ENCODE results near the gene FGF4. TPM values are rescaled to one million over a fixed set of nuclear protein-coding genes. Genes with fewer than 3 reads are reported as not detected.

Gene FGF4
- total RNA-seq, 2 experiments from 2014 or later = not detected

DNA sequence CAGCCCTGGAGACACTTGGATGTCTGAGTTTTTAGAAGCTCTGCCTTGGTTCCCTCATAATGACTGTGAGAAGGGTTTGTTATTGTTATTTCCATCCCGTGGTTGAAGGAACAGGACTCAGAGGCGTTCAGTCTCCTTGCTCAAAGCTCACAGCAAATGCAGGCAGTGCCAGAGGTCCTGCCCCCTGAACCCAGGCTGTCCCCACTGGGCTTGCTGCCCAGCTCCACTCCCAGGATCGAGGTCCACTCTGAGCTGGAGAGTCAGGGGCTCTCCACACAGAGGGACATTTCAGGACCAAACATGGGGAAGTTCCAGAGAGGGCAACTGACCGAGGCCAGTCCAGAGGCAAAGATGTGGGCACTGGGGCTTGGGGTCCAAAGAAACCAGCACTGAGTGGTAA is 14.8 kb downstream of the FGF4 start:
- no peaks in the 10 kb centered on the region for H3K9me3 Mint-ChIP-seq
- CTCF ChIA-PET = no interaction called here
- DNase-seq = no peak
- no peak for ATAC-seq
- no peak overlapping the region for H3K27ac Mint-ChIP-seq
- intact Hi-C loops (cut with micrococcal nuclease) = no loop called here
- H3K4me3 Mint-ChIP-seq = no peak overlapping the region
- POLR2A ChIA-PET = interaction anchor here (0.9 to 1.0 kb wide), 2 partner anchors 9 to 10 kb away, joined by 3 read pairs; no protein-coding TSS in a partner anchor
- H3K36me3 Mint-ChIP-seq (ENCODE audit: low read depth) = no peaks in the 10 kb centered on the region
- H3K4me1 Mint-ChIP-seq (ENCODE audit: low read depth) = no peaks in the 10 kb centered on the region
- H3K27me3 Mint-ChIP-seq = peaks cover 8% of the 10 kb centered on the region
- TF ChIP-seq, protein P1, sequence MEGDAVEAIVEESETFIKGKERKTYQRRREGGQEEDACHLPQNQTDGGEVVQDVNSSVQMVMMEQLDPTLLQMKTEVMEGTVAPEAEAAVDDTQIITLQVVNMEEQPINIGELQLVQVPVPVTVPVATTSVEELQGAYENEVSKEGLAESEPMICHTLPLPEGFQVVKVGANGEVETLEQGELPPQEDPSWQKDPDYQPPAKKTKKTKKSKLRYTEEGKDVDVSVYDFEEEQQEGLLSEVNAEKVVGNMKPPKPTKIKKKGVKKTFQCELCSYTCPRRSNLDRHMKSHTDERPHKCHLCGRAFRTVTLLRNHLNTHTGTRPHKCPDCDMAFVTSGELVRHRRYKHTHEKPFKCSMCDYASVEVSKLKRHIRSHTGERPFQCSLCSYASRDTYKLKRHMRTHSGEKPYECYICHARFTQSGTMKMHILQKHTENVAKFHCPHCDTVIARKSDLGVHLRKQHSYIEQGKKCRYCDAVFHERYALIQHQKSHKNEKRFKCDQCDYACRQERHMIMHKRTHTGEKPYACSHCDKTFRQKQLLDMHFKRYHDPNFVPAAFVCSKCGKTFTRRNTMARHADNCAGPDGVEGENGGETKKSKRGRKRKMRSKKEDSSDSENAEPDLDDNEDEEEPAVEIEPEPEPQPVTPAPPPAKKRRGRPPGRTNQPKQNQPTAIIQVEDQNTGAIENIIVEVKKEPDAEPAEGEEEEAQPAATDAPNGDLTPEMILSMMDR (IDR thresholded peaks at IDR 0.05) = no peak

DNA sequence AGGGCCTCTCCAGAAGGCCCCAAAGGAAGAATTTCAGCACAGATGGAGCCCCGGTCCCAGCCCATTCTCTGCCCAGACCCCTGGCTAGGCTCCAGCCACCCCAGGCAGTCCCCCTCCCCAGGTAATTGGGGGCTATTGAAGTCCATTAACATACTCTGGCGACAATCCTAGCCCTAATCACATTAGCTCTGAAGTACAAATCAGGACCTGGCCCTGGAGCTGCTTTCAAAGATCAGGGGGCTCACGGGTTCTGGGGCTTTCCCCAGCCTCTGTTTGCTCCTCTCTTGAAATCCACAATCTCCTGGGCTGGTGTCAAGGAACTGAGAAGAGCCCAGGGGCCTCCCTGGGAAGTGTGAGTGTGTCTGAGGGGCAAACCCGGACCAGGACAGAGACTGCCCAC is 22.3 kb downstream of the FGF4 start:
- no peak overlapping the region for H3K27ac Mint-ChIP-seq
- no peak overlapping the region for H3K4me3 Mint-ChIP-seq
- DNase-seq (no peak), ATAC-seq (no peak)
- ChIA-PET POLR2A (no interaction called here), CTCF (no interaction called here)
- no peaks in the 10 kb centered on the region for H3K9me3 Mint-ChIP-seq
- intact Hi-C loops (cut with micrococcal nuclease) = no loop called here
- no peaks in the 10 kb centered on the region for H3K36me3 Mint-ChIP-seq (ENCODE audit: low read depth)
- no peaks in the 10 kb centered on the region for H3K4me1 Mint-ChIP-seq (ENCODE audit: low read depth)
- H3K27me3 Mint-ChIP-seq = peaks cover 6% of the 10 kb centered on the region
- TF ChIP-seq, protein P1 (IDR thresholded peaks at IDR 0.05) = no peak

DNA sequence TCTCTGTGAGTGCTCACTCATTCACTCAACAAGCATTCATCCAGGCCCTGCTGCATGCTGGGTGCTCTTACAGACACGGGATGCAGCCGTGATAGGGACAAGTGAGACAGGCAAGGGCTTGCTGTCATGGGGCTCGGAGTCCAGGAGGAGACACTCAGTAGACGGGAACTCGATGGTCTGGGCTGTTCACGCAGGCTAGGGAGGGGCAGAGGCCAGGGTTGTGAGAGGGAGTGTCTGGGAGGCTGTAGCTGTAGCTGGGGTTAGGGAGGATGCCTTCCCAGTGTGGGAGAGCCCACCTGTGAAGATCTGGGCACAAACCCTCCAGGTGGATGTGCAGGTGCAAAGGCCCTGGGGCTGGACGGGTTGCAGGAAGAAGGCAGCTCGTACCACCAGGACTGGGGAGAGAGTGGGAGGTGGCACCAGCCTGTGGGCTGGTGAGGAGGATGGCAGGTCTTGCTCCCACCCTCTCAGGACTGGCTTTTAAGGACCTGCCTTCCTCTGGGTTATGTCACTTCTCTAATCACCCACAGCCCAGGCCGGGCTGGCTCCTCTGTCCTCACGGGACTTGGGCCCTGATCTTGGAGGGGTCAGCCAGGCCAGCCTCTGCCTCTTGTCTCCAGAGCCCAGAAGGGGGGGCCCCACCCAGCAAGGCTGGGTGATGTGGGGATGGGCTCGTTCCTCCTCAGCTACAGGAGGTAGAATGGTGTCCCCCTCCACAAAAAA is 24.1 kb downstream of the FGF4 start:
- Mint-ChIP-seq H3K36me3 (ENCODE audit: low read depth) (no peaks in the 10 kb centered on the region), H3K27me3 (peaks cover under 1% of the 10 kb centered on the region), H3K4me3 (no peak overlapping the region), H3K27ac (no peak overlapping the region), H3K9me3 (no peaks in the 10 kb centered on the region), H3K4me1 (ENCODE audit: low read depth) (no peaks in the 10 kb centered on the region)
- no peak for ATAC-seq
- ChIA-PET CTCF (no interaction called here), POLR2A (interaction anchor here (1.4 kb wide), 1 partner anchor 9 kb away, joined by 3 read pairs; no protein-coding TSS in a partner anchor)
- intact Hi-C loops (cut with micrococcal nuclease) = no loop called here
- TF ChIP-seq, protein P1 (IDR thresholded peaks at IDR 0.05) = no peak
- DNase-seq = no peak

DNA sequence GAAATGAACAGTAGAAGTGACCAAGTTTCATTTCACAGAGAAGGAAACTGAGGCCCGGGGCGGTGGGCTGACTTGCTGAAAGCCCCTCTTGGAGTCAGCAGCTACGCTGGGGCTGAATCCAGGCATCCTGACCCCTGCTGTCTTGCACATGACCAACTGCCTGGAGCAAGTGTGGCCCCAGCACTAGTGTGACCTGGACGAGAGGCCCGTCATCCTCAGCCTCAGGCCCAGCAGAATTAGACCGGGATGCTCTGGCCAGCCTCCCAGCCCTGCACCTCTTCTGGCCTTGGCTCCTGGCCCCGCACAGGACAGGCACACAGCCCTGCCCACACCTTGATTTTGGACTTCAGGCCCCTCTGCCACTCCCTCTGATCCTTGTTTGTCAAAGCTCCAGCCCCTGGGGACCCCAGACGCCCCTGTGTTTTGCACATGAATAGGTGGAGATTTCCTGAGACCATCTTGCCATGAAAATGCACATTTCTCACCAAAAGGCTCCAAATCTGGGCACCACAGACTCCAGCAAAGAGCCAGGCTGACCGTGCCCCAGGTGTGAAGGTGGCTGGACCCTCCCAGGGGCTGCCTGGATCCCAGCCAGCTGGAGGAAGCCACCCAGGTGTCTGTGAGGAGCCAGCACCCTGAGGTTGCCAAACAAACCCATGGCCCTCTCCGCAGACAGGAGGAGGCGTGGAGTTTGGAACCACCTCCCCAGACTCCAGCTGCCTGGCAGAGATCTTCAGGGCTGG is 24.9 kb downstream of the FGF4 start:
- Mint-ChIP-seq H3K36me3 (ENCODE audit: low read depth) (no peaks in the 10 kb centered on the region), H3K9me3 (no peaks in the 10 kb centered on the region), H3K27ac (no peak overlapping the region), H3K4me3 (no peak overlapping the region), H3K27me3 (peaks cover 2% of the 10 kb centered on the region), H3K4me1 (ENCODE audit: low read depth) (no peaks in the 10 kb centered on the region)
- ChIA-PET POLR2A (no interaction called here), CTCF (no interaction called here)
- no peak for DNase-seq
- no peak for ATAC-seq
- intact Hi-C loops (cut with micrococcal nuclease) = no loop called here
- TF ChIP-seq, protein P1 (IDR thresholded peaks at IDR 0.05) = no peak

DNA sequence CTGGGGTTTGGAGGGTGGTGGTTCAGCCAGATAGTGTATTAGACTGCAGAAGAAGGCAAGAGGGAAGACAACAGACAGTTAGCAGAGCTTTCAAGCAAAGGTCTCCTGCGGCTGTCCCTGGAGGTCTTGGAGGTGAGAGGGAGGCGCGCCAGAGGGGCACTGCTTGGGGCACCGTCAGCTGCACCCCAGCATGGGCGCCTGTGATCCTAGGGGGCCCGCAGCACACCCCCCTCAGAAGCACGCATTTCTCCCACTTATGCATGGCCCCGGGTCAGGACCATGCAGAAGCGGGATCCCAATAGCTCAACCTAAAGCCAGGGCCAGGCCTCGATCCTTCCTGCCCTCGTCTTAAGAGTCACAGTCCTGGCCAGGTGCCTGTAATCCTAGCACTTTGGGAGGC is 26.5 kb downstream of the FGF4 start:
- Mint-ChIP-seq H3K27me3 (peaks cover 6% of the 10 kb centered on the region), H3K4me3 (no peak overlapping the region), H3K27ac (no peak overlapping the region), H3K36me3 (ENCODE audit: low read depth) (no peaks in the 10 kb centered on the region), H3K9me3 (no peaks in the 10 kb centered on the region), H3K4me1 (ENCODE audit: low read depth) (no peaks in the 10 kb centered on the region)
- no peak for ATAC-seq
- ChIA-PET CTCF (no interaction called here), POLR2A (no interaction called here)
- TF ChIP-seq, protein P1 (IDR thresholded peaks at IDR 0.05) = no peak
- no peak for DNase-seq
- intact Hi-C loops (cut with micrococcal nuclease) = no loop called here

All from activated CD8-positive, alpha-beta T cell treated with anti-CD3 and anti-CD28 coated beads for 36 hours (primary cell).